Measurements from ENCODE around the gene DBX1. TPM values are rescaled to one million over a fixed set of nuclear protein-coding genes. Genes with fewer than 3 reads are reported as not detected.

Gene DBX1
- total and polyA plus RNA-seq, 2 experiments from 2014 or later: not detected

- H3K4me1 ChIP-seq (ENCODE audit: insufficient read depth): peaks cover 71% of the 10 kb centered on the region
Measured at GRCh38 chr11:20161923-20162744, 1.9 kb upstream of the DBX1 start.

More at GRCh38 chr11:20161923-20162744, 1.9 kb upstream of the DBX1 start:
- Histone ChIP-seq H3K4me2 (peak overlapping the region; percentile 79), H3K4me3 (peak overlapping the region; percentile 52), H3F3A (replicated peaks; ENCODE audit: low read depth) (peaks cover 42% of the 10 kb centered on the region), H3K27ac (ENCODE audit: low read depth) (no peak overlapping the region), H3K27me3 (ENCODE audit: insufficient read depth) (peaks cover 100% of the 10 kb centered on the region), H4K20me1 (replicated peaks; ENCODE audit: insufficient read depth) (peaks cover 10% of the 10 kb centered on the region), H3K36me3 (ENCODE audit: insufficient read depth) (no peaks in the 10 kb centered on the region; the same call in 1 of the 2 replicates), H3K79me2 (replicated peaks; ENCODE audit: insufficient read depth) (no peaks in the 10 kb centered on the region), H3K9me2 (ENCODE audit: insufficient read depth) (no peaks in the 10 kb centered on the region), H2AFZ (no peak overlapping the region; the same call in 1 of the 2 replicates)
- Mint-ChIP-seq H3K9me3 (no peaks in the 10 kb centered on the region; the same call in 2 of the 3 replicates), H3K27me3 (ENCODE audit: insufficient read depth, low read depth, poor library complexity) (peaks cover 97% of the 10 kb centered on the region), H3K27ac (no peak overlapping the region), H3K4me3 (peak overlapping the region; percentile 75), H3K4me1 (peaks cover 75% of the 10 kb centered on the region), H3K36me3 (ENCODE audit: low read depth) (no peaks in the 10 kb centered on the region)
- TF ChIP-seq JUNB (IDR thresholded peaks at IDR 0.05; ENCODE audit: unreplicated experiment) (no peak), CREB1 (CRISPR knock-in tag; IDR thresholded peaks at IDR 0.05; ENCODE audit: low read depth) (no peak), EZH2 (IDR thresholded peaks at IDR 0.05; ENCODE audit: low read depth, unreplicated experiment) (peak; percentile 82), ZNF331 (CRISPR knock-in tag; IDR thresholded peaks at IDR 0.05; ENCODE audit: low read depth) (no peak), POLR2AphosphoS5 (IDR thresholded peaks at IDR 0.05; ENCODE audit: low read depth) (no peak), EZH2phosphoT487 (IDR thresholded peaks at IDR 0.05; ENCODE audit: unreplicated experiment) (peak; percentile 7), NANOG (IDR thresholded peaks at IDR 0.05; ENCODE audit: borderline replicate concordance) (no peak), REST (IDR thresholded peaks at IDR 0.05; ENCODE audit: unreplicated experiment) (no peak), CTCF (conservative IDR thresholded peaks at IDR 0.05; ENCODE audit: low read depth in 2 of 2) (no peak), STAT1 (IDR thresholded peaks at IDR 0.05; ENCODE audit: unreplicated experiment) (no peak), ZNF114 (CRISPR knock-in tag; IDR thresholded peaks at IDR 0.05) (no peak)
- TF ChIP-seq, protein P1, sequence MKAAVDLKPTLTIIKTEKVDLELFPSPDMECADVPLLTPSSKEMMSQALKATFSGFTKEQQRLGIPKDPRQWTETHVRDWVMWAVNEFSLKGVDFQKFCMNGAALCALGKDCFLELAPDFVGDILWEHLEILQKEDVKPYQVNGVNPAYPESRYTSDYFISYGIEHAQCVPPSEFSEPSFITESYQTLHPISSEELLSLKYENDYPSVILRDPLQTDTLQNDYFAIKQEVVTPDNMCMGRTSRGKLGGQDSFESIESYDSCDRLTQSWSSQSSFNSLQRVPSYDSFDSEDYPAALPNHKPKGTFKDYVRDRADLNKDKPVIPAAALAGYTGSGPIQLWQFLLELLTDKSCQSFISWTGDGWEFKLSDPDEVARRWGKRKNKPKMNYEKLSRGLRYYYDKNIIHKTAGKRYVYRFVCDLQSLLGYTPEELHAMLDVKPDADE (IDR thresholded peaks at IDR 0.05): no peak
- TF ChIP-seq, protein P2, sequence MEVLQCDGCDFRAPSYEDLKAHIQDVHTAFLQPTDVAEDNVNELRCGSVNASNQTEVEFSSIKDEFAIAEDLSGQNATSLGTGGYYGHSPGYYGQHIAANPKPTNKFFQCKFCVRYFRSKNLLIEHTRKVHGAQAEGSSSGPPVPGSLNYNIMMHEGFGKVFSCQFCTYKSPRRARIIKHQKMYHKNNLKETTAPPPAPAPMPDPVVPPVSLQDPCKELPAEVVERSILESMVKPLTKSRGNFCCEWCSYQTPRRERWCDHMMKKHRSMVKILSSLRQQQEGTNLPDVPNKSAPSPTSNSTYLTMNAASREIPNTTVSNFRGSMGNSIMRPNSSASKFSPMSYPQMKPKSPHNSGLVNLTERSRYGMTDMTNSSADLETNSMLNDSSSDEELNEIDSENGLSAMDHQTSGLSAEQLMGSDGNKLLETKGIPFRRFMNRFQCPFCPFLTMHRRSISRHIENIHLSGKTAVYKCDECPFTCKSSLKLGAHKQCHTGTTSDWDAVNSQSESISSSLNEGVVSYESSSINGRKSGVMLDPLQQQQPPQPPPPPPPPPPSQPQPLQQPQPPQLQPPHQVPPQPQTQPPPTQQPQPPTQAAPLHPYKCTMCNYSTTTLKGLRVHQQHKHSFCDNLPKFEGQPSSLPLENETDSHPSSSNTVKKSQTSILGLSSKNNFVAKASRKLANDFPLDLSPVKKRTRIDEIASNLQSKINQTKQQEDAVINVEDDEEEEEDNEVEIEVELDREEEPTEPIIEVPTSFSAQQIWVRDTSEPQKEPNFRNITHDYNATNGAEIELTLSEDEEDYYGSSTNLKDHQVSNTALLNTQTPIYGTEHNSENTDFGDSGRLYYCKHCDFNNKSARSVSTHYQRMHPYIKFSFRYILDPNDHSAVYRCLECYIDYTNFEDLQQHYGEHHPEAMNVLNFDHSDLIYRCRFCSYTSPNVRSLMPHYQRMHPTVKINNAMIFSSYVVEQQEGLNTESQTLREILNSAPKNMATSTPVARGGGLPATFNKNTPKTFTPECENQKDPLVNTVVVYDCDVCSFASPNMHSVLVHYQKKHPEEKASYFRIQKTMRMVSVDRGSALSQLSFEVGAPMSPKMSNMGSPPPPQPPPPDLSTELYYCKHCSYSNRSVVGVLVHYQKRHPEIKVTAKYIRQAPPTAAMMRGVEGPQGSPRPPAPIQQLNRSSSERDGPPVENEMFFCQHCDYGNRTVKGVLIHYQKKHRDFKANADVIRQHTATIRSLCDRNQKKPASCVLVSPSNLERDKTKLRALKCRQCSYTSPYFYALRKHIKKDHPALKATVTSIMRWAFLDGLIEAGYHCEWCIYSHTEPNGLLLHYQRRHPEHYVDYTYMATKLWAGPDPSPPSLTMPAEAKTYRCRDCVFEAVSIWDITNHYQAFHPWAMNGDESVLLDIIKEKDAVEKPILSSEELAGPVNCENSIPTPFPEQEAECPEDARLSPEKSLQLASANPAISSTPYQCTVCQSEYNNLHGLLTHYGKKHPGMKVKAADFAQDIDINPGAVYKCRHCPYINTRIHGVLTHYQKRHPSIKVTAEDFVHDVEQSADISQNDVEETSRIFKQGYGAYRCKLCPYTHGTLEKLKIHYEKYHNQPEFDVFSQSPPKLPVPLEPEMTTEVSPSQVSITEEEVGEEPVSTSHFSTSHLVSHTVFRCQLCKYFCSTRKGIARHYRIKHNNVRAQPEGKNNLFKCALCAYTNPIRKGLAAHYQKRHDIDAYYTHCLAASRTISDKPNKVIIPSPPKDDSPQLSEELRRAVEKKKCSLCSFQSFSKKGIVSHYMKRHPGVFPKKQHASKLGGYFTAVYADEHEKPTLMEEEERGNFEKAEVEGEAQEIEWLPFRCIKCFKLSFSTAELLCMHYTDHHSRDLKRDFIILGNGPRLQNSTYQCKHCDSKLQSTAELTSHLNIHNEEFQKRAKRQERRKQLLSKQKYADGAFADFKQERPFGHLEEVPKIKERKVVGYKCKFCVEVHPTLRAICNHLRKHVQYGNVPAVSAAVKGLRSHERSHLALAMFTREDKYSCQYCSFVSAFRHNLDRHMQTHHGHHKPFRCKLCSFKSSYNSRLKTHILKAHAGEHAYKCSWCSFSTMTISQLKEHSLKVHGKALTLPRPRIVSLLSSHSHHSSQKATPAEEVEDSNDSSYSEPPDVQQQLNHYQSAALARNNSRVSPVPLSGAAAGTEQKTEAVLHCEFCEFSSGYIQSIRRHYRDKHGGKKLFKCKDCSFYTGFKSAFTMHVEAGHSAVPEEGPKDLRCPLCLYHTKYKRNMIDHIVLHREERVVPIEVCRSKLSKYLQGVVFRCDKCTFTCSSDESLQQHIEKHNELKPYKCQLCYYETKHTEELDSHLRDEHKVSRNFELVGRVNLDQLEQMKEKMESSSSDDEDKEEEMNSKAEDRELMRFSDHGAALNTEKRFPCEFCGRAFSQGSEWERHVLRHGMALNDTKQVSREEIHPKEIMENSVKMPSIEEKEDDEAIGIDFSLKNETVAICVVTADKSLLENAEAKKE (CRISPR knock-in tag; IDR thresholded peaks at IDR 0.05): no peak
- ATAC-seq: no peak
- peak; percentile 48 for DNase-seq (ENCODE audit: low spot score)
